Measurements from ENCODE around the gene NFKBIZ.

Gene NFKBIZ

GRCh38 chr3:101827211-101828174, 21.8 kb upstream of the NFKBIZ start:
- peak; percentile 90 for DNase-seq

- no peak for DNase-seq
Measured at GRCh38 chr3:101828276-101828675, 21.0 kb upstream of the NFKBIZ start.

GRCh38 chr3:101828691-101829436, 20.4 kb upstream of the NFKBIZ start:
- DNase-seq = no peak

- DNase-seq = no peak
Measured at GRCh38 chr3:101829437-101829830, 19.9 kb upstream of the NFKBIZ start.

GRCh38 chr3:101829874-101830273, 19.4 kb upstream of the NFKBIZ start:
- DNase-seq = no peak

- DNase-seq = peak; percentile 27
Measured at GRCh38 chr3:101833446-101833974, 15.8 kb upstream of the NFKBIZ start.

- DNase-seq = no peak
Measured at GRCh38 chr3:101835676-101836075, 13.6 kb upstream of the NFKBIZ start.

- DNase-seq = no peak
Measured at GRCh38 chr3:101836160-101836559, 13.2 kb upstream of the NFKBIZ start.

- no peak for DNase-seq
Measured at GRCh38 chr3:101836652-101837598, 12.4 kb upstream of the NFKBIZ start.

- DNase-seq = no peak
Measured at GRCh38 chr3:101838691-101839090, 10.6 kb upstream of the NFKBIZ start.

GRCh38 chr3:101840066-101840465, 9.2 kb upstream of the NFKBIZ start:
- no peak for DNase-seq

- no peak for DNase-seq
Measured at GRCh38 chr3:101842245-101842934, 6.9 kb upstream of the NFKBIZ start.

- DNase-seq = no peak
Measured at GRCh38 chr3:101842935-101843330, 6.4 kb upstream of the NFKBIZ start.

- no peak for DNase-seq
Measured at GRCh38 chr3:101845425-101845824, 3.9 kb upstream of the NFKBIZ start.

GRCh38 chr3:101846709-101847108, 2.6 kb upstream of the NFKBIZ start:
- DNase-seq = no peak

- DNase-seq = no peak
Measured at GRCh38 chr3:101847328-101847727, 2.0 kb upstream of the NFKBIZ start.

GRCh38 chr3:101848326-101848725, 988 bp upstream of the NFKBIZ start:
- DNase-seq = no peak

GRCh38 chr3:101849714-101850245, 466 bp downstream of the NFKBIZ start:
- peak; percentile 53 for DNase-seq

GRCh38 chr3:101850246-101851051, 1.1 kb downstream of the NFKBIZ start:
- peak; percentile 85 for DNase-seq

GRCh38 chr3:101851072-101851770, 1.9 kb downstream of the NFKBIZ start:
- no peak for DNase-seq
